Osteoblast (primary cell): ENCODE data around the gene DUSP1. TPM values are rescaled to one million over a fixed set of nuclear protein-coding genes. Genes with fewer than 3 reads are reported as not detected.

ENCODE experiments used
- DNase-seq: peaks from one replicate; pipeline ENCODE4 v3.0.0; 2011; ENCODE audit warnings: low spot score, mixed read lengths; ENCODE audit not compliant: insufficient read length; ENCODE audit errors: missing footprints
- H2AFZ ChIP-seq: 2 replicates; pipeline ENCODE4 v1.6.0; 2011; ENCODE audit warnings: mild to moderate bottlenecking, low read length
- H3K27ac ChIP-seq: 2 replicates; pipeline ENCODE4 v1.5.1; 2011; ENCODE audit warnings: mild to moderate bottlenecking, low read depth, low read length, moderate library complexity
- H3K27me3 ChIP-seq: 2 replicates; pipeline ENCODE4 v1.6.0; 2012; ENCODE audit warnings: mild to moderate bottlenecking, control low read depth, inconsistent platforms, low read length, moderate library complexity; ENCODE audit not compliant: insufficient read depth
- H3K36me3 ChIP-seq: 2 replicates; pipeline ENCODE4 v1.5.1; 2011; ENCODE audit warnings: mild to moderate bottlenecking, low read length, control low read depth, moderate library complexity; ENCODE audit not compliant: insufficient read depth
- H3K4me1 ChIP-seq: 2 replicates; pipeline ENCODE4 v1.5.1; 2011; ENCODE audit warnings: mild to moderate bottlenecking, low read length, control low read depth, moderate library complexity; ENCODE audit not compliant: insufficient read depth
- H3K4me2 ChIP-seq: 2 replicates; pipeline ENCODE4 v1.6.0; 2011; ENCODE audit warnings: mild to moderate bottlenecking, low read length; ENCODE audit not compliant: insufficient read depth
- H3K4me3 ChIP-seq: fragments of 200-600 bp; sonication (generic); 3 replicates; pipeline ENCODE4 v1.5.1; 2012; ENCODE audit warnings: mild to moderate bottlenecking, low read length, inconsistent platforms; ENCODE audit not compliant: insufficient read depth
- H3K79me2 ChIP-seq: 2 replicates; pipeline ENCODE4 v1.6.0; 2012; ENCODE audit warnings: mild to moderate bottlenecking, low read length, control low read depth, inconsistent platforms; ENCODE audit not compliant: insufficient read depth
- H3K9me3 ChIP-seq: 2 replicates; pipeline ENCODE4 v1.5.1; 2011; ENCODE audit warnings: low read depth, low read length, control low read depth
- H4K20me1 ChIP-seq: 2 replicates; pipeline ENCODE4 v1.6.0; 2012; ENCODE audit warnings: mild to moderate bottlenecking, low read length, control low read depth; ENCODE audit not compliant: insufficient read depth
- total RNA-seq: library from RNA; depleted of rRNA; stranded (reverse); fragments of >200 nt; gene quantifications from 2 replicates; pipeline ENCODE4 v1.2.3, GENCODE V29; 2012
- TF ChIP-seq, protein P1 (sequence below): IDR thresholded peaks from 2 replicates; pipeline ENCODE4 v1.5.1; 2011; ENCODE audit warnings: mild to moderate bottlenecking, low read depth, low read length, moderate library complexity; ENCODE audit errors: extremely low read depth

Gene DUSP1
- total RNA-seq, 1 donor: 74.6 TPM

DNA sequence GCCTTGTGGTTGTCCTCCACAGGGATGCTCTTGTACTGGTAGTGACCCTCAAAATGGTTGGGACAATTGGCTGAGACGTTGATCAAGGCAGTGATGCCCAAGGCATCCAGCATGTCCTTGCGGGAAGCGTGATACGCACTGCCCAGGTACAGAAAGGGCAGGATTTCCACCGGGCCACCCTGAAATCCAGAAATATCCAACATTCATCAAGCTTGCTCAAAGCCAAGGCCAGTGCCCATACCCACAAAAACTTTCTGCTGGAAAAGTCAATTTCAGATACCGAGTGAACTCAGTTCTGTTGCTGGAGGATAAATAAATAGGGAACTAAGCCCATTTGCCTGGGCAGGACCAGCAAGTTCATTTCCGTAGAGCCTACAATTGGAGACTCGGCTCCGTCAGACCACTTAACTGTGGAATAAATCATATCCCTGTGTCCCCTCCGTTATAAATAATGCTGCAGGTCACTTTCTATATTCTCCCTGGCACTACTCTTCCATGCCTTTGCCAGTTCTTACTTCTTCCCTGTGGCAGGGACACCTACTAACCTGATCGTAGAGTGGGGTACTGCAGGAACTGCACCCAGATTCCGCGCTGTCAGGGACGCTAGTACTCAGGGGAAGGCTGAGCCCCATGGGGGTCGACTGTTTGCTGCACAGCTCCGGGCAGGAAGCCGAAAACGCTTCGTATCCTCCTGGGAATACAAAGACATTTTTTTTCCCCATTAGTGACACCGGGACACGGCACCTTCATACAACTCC, 1.2 kb downstream of the DUSP1 start:
- H3K27me3 ChIP-seq: no peaks in the 10 kb centered on the region
- peak overlapping the region; percentile 92 for H3K27ac ChIP-seq
- TF ChIP-seq, protein P1, sequence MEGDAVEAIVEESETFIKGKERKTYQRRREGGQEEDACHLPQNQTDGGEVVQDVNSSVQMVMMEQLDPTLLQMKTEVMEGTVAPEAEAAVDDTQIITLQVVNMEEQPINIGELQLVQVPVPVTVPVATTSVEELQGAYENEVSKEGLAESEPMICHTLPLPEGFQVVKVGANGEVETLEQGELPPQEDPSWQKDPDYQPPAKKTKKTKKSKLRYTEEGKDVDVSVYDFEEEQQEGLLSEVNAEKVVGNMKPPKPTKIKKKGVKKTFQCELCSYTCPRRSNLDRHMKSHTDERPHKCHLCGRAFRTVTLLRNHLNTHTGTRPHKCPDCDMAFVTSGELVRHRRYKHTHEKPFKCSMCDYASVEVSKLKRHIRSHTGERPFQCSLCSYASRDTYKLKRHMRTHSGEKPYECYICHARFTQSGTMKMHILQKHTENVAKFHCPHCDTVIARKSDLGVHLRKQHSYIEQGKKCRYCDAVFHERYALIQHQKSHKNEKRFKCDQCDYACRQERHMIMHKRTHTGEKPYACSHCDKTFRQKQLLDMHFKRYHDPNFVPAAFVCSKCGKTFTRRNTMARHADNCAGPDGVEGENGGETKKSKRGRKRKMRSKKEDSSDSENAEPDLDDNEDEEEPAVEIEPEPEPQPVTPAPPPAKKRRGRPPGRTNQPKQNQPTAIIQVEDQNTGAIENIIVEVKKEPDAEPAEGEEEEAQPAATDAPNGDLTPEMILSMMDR: no peak
- no peak overlapping the region for H2AFZ ChIP-seq
- H3K79me2 ChIP-seq: peaks cover 34% of the 10 kb centered on the region
- no peak for DNase-seq
- no peaks in the 10 kb centered on the region for H3K9me3 ChIP-seq
- H4K20me1 ChIP-seq: peaks cover 32% of the 10 kb centered on the region
- peaks cover 50% of the 10 kb centered on the region for H3K4me1 ChIP-seq
- H3K36me3 ChIP-seq: peaks cover 30% of the 10 kb centered on the region
- peak overlapping the region; percentile 94 for H3K4me2 ChIP-seq
- H3K4me3 ChIP-seq: peak overlapping the region; percentile 80

DNA sequence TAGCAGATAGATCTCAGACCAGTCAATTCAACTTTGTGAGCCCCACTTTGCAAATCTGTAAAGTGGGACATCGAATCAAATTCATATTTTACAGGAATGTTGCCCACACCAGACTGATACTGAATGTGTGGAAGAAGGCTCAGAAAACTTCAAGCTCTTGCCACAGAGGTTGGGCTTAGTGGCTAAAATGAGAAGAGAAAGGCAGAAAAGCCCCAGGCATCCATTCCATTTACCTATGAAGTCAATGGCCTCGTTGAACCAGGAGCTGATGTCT, 1.7 kb downstream of the DUSP1 start:
- H3K27ac ChIP-seq: peak overlapping the region; percentile 92
- DNase-seq: no peak
- H2AFZ ChIP-seq: no peak overlapping the region
- H3K27me3 ChIP-seq: no peaks in the 10 kb centered on the region
- peak overlapping the region; percentile 94 for H3K4me2 ChIP-seq
- H3K36me3 ChIP-seq: peaks cover 30% of the 10 kb centered on the region
- peak overlapping the region; percentile 80 for H3K4me3 ChIP-seq
- H4K20me1 ChIP-seq: peaks cover 32% of the 10 kb centered on the region
- peaks cover 34% of the 10 kb centered on the region for H3K79me2 ChIP-seq
- no peaks in the 10 kb centered on the region for H3K9me3 ChIP-seq
- peaks cover 48% of the 10 kb centered on the region for H3K4me1 ChIP-seq
- TF ChIP-seq, protein P1: no peak

DNA sequence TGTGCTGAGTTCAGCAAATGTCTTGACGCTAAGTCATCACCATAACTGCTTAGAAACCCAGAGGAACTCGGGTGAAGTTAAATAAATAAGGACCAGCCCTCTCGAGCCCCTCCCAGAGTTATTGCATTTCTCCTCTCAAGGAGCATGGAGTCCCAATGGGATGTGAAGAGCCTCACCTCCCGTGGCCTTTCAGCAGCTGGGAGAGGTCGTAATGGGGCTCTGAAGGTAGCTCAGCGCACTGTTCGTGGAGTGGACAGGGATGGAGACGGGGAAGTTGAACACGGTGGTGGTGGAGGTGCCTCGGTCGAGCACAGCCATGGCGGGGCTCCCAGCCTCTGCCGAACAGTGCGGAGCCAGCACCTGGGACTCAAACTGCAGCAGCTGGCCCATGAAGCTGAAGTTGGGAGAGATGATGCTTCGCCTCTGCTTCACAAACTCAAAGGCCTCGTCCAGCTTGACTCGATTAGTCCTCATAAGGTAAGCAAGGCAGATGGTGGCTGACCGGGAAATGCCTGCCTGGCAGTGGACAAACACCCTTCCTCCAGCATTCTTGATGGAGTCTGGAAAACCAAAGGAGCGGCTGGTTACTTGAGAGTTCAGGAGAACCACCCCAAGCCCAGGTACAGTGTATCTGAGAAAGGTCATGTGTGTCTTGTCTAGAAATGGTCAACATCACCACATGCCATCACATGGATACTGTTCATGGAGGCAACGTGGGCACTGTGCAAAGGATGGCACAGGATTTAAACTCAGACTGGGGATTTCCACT, 2.2 kb downstream of the DUSP1 start:
- no peaks in the 10 kb centered on the region for H3K9me3 ChIP-seq
- no peaks in the 10 kb centered on the region for H3K27me3 ChIP-seq
- peak; percentile 84 for DNase-seq
- H4K20me1 ChIP-seq: peaks cover 32% of the 10 kb centered on the region
- peak overlapping the region; percentile 80 for H3K4me3 ChIP-seq
- H3K4me2 ChIP-seq: peak overlapping the region; percentile 94
- H3K79me2 ChIP-seq: peaks cover 34% of the 10 kb centered on the region
- peak overlapping the region; percentile 92 for H3K27ac ChIP-seq
- TF ChIP-seq, protein P1: no peak
- H3K4me1 ChIP-seq: peaks cover 43% of the 10 kb centered on the region
- peaks cover 30% of the 10 kb centered on the region for H3K36me3 ChIP-seq
- H2AFZ ChIP-seq: no peak overlapping the region

DNA sequence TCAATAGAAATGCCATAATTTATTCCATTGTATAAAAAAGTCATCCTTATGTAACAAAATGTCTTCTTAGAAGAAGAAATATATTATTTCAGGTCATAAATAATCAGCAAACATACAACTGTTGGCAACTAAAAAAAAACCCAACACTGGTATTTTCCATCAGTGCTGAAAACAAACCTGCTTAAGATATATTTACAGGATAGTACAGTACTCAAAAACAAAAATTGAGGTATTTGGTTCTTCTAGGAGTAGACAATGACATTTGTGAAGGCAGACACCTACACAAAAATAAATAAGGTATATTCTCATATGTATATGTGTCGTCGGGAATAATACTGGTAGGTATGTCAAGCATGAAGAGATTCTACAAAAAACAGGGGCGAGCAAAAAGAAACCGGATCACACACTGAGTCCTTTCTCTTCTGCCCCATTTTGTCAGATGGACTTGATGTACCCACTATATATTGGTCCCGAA, 2.9 kb downstream of the DUSP1 start:
- DNase-seq: no peak
- Histone ChIP-seq H3K79me2 (peaks cover 34% of the 10 kb centered on the region), H3K4me2 (peak overlapping the region; percentile 94), H3K36me3 (peaks cover 30% of the 10 kb centered on the region), H3K9me3 (no peaks in the 10 kb centered on the region), H2AFZ (no peak overlapping the region), H3K4me3 (peak overlapping the region; percentile 80), H3K27me3 (no peaks in the 10 kb centered on the region), H3K27ac (peak overlapping the region; percentile 92), H4K20me1 (peaks cover 32% of the 10 kb centered on the region), H3K4me1 (peaks cover 37% of the 10 kb centered on the region)
- TF ChIP-seq, protein P1: no peak
